GM18907 (cell line): ENCODE results near the gene EIF4H.
A peak's percentile ranks its signal among the peaks of the same experiment; 100 is the strongest.
"Not testable (repeated sequence)": the region's sequence is repeated elsewhere in the genome, so short reads cannot be mapped to it uniquely, and the experiment has no call there.

ENCODE experiments used
- ATAC-seq: cut with Tn5 transposase; IDR thresholded peaks from one replicate; pipeline ENCODE4 v1.9.1; 2021; ENCODE audit warnings: mild to moderate bottlenecking, moderate library complexity; ENCODE audit not compliant: unreplicated experiment

EIF4H gene

GRCh38 chr7:74223711-74224510, 49.8 kb downstream of the EIF4H start:
- no peak for ATAC-seq

- ATAC-seq, result no peak
Measured at GRCh38 chr7:74224511-74224832, 50.3 kb downstream of the EIF4H start.

- not testable (repeated sequence) for ATAC-seq
Measured at GRCh38 chr7:74224907-74225306, 50.8 kb downstream of the EIF4H start.

- ATAC-seq, result no peak
Measured at GRCh38 chr7:74225400-74225799, 51.2 kb downstream of the EIF4H start.

GRCh38 chr7:74226633-74227032, 52.5 kb downstream of the EIF4H start:
- no peak for ATAC-seq

GRCh38 chr7:74228951-74229900, 55.1 kb downstream of the EIF4H start:
- ATAC-seq, result no peak

- ATAC-seq, result peak; percentile 10
Measured at GRCh38 chr7:74230446-74231231, 56.5 kb downstream of the EIF4H start.

- ATAC-seq, result peak; percentile 70
Measured at GRCh38 chr7:74231232-74231590, 57.1 kb downstream of the EIF4H start.

GRCh38 chr7:74233655-74234285, 59.6 kb downstream of the EIF4H start:
- ATAC-seq, result no peak

GRCh38 chr7:74235518-74236268, 61.5 kb downstream of the EIF4H start:
- ATAC-seq, result no peak

GRCh38 chr7:74236284-74236683, 62.1 kb downstream of the EIF4H start:
- no peak for ATAC-seq

- no peak for ATAC-seq
Measured at GRCh38 chr7:74240482-74240881, 66.3 kb downstream of the EIF4H start.

- no peak for ATAC-seq
Measured at GRCh38 chr7:74242122-74242443, 67.9 kb downstream of the EIF4H start.

- ATAC-seq, result no peak
Measured at GRCh38 chr7:74246497-74246896, 72.3 kb downstream of the EIF4H start.
